Measurements from ENCODE around the gene KCNH3.

The KCNH3 gene

DNA sequence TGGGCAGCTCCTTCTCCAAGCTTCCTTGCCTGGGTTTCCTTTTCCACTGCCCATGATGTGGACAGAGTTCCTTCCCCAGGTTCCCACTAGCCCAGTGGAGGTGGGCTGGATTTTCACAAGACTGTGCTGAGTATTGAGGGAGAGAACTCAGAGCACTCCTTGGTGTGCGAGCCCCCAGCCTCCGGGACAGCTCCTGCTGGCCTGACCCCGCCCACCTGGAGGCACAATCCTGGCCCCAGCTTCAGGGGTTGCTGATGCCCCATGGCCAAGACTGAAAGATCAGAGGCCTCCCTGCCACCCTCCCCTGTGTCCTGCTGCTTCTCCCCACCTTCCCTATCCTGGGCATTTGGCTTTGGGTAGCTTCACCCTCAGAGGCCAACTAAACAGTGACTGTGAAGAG lies 7.7 kb downstream of the KCNH3 start:
- no peak for DNase-seq

GRCh38 chr12:49547090-49547690 lies 8.4 kb downstream of the KCNH3 start:
- DNase-seq: no peak

DNA sequence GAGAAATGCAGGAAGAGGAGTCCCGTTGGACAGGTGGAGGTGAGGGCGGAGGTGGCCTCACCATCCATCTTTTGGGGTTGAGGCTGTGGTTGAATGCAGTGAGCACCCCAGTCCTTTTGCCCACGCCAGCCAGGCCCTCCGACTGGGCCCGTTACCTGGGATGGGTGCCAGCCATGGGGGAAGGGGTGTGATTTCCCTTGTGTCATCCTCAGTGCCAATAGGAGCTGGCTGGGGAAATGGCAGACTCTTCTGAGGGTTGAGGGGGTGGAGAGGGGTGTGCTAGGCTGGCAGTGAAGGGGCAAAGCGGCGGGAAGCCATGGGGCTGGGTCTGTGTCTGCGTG lies 9.6 kb downstream of the KCNH3 start:
- no peak for DNase-seq

- peak; percentile 51 to 65 for DNase-seq
Observed at GRCh38 chr12:49548822-49549648, 10.2 kb downstream of the KCNH3 start.

- DNase-seq: no peak
Observed at GRCh38 chr12:49549735-49550692, 11.2 kb downstream of the KCNH3 start.

DNA sequence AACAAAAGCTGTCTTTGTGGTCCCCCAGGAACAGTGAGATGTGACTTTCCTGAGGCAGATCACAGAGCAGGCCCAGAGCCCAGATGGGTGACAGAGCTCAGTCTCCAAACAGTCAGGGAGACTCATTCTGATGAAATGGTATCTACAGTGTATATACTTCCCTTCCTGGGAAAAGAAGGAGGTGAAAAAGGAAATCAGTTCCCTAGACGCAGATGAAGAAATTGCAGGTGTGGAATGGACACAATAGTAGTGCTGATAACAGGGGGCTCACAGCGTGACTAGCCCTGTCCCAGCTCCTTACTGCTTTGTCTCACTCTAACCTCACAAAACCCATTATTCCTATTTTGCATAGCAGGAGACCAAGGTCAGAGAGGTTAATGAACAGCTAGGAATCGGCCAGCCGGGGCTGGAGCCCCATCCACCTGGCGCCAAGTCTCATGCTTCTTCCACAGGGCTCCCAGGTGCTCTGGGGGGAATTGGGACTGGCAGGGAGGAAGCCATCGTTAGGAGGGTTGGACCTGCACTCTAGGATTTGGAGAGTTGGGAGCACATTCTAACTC lies 11.9 kb downstream of the KCNH3 start:
- no peak for DNase-seq

DNA sequence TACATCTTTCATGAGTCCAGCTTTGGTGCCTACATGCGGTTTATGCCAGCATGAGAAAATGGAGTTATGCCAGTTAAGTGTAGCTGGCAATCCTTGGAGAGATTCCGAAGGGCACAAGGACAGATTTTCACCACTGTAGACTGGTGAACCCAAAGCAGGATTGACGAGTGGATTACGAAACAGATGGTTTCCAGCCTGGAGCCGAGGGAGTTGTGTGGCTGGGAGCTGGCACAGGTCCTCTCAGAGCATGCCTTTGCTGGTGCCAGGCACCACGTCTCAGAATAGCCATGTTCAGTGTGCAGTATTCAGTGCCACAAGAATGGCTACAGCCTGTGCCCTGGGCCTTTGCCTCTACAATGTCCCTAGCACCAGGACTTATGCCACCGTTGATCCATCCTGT lies 13.2 kb downstream of the KCNH3 start:
- no peak for DNase-seq

DNA sequence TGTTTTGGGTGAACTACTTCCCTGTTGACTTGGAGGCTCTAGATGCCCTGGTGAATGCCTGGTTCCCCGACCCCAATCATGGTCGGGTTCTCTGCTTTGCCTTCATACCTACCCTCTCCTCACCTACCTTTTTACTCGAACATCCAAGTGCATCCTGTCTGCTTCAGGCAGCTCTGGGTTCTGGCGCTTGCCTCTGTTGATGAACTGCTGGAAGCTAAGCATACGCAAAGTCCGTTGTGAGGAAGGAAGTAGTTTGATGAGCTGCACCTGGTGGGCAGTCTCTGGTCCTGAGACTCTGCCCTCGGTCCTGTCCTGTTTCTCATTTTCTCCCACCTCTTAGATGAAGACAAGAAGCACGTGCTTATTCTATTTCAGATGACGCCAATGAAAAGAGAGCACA lies 13.6 kb downstream of the KCNH3 start:
- DNase-seq: no peak

DNA sequence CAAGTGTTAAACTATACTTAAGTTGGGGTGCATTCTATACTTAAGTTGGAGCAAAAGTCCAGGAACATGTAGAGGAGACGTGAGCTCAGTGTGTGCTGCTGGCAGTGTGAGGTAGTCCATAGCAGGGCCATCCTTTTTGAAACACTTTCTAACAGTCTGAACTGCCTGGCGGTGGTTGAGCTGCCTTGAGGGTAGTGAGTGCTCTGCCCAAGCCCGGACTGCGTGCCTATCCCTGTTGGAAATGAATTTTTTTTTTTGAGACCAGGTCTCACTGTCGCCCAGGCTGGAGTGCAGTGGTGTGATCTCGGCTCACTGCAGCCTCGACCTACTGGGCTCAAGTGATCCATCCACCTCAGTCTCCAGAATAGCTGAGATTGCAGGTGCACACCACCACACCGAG lies 14.1 kb downstream of the KCNH3 start:
- no peak for DNase-seq

DNA sequence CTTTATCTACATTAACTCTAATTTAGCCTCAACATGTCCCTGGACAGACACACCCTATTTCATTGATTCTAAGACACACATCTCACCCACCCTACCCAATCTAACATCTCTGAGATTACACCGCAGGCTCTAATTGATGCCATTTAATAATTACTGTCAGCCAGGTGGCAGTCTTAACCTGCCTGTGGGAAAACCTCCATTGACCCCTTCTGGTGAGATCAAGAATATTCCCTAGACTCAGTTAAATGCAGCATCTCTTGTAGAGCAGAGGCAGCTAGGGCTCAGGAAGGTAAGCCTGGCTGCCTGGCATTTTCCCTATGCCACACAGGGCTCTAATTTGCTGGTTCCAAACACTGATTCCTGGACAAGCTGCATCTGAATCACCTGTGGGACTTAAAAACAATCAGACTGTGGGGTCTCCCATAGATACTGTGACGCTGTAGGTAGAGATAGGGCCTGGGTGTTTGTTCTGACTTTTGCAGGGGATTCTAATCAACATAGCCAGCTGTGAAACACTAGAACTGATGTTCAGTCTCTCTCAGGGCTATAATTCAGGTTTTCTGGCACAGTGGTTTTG lies 14.8 kb downstream of the KCNH3 start:
- no peak for DNase-seq

DNA sequence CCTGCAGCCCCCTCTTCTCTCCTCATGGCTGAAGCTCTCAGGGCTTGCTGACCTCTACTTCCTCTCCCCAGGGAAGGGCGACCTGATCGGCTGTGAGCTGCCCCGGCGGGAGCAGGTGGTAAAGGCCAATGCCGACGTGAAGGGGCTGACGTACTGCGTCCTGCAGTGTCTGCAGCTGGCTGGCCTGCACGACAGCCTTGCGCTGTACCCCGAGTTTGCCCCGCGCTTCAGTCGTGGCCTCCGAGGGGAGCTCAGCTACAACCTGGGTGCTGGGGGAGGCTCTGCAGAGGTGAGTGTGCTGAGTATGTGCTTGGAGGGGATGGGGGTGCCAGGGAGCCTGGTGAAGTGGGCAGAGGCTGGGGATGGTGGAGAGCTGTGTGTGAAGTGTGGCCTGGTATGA lies 15.4 kb downstream of the KCNH3 start:
- DNase-seq: no peak

DNA sequence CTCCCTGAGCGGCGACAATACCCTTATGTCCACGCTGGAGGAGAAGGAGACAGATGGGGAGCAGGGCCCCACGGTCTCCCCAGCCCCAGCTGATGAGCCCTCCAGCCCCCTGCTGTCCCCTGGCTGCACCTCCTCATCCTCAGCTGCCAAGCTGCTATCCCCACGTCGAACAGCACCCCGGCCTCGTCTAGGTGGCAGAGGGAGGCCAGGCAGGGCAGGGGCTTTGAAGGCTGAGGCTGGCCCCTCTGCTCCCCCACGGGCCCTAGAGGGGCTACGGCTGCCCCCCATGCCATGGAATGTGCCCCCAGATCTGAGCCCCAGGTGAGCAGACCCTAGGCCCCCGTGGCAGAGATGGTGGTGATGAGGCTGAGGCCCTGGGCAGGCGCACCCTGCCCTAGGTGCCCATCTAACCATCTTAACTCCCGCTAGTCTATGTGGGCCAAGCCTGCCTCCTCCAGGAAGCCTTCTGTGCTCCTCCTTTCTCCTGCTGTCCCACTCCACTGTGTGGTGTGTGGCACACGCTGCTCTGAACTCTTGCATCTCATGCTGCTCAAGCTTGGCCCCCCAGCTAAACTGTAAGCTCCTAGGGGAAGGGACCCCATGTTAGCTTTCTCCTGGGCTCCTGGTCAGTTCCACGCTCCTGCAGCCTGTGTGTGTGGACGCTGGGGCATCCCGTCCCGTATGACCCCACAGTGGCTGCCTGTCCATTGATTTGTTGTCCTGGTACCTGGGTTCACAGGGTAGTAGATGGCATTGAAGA lies 17.0 kb downstream of the KCNH3 start:
- DNase-seq: no peak

- no peak for DNase-seq
Observed at GRCh38 chr12:49556391-49557186, 17.8 kb downstream of the KCNH3 start.

- no peak for DNase-seq
Observed at GRCh38 chr12:49557187-49557916, 18.5 kb downstream of the KCNH3 start.

- no peak for DNase-seq
Observed at GRCh38 chr12:49557917-49558215, 19.0 kb downstream of the KCNH3 start.

- no peak for DNase-seq
Observed at GRCh38 chr12:49558526-49558925, 19.7 kb downstream of the KCNH3 start.

- DNase-seq: no peak
Observed at GRCh38 chr12:49559011-49559675, 20.3 kb downstream of the KCNH3 start.

DNA sequence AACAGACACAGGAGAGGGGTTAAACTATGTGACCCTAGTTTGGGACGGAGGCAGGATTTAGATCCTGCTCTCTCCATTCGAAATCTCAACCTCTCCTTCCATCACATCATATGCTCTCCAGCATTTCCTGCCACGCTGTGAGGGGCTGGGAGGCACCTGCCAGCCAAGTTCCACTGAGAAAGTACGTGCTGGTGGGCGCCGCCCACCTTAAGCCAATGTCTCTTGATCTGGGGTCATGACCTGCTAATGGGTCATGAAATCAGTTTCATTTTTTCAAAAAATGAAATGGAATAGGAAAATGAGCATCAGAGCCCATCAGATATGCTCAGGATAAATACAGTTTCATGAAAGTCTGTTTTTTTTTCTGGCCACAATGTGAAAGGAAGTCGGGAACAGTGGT lies 21.9 kb downstream of the KCNH3 start:
- no peak for DNase-seq

DNA sequence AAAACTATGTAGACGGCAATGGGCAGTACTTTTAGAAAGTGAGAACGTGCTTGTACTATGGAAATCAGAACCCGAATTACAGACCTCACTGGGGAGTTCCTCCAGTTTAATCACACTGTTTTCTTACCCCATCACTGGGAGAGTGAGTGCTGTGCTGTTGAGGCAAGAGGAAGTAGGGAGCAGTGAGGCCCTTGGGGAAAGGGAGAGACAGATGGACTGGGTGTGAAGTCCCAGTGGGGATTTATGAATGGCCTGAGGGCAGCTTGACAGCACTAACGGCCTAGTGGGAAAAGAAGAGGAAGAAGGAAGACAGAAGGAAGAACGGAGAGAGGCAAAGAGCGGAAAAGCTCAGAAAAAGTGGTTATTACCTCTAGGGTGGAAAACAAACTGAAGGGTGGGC lies 23.4 kb downstream of the KCNH3 start:
- no peak for DNase-seq

DNA sequence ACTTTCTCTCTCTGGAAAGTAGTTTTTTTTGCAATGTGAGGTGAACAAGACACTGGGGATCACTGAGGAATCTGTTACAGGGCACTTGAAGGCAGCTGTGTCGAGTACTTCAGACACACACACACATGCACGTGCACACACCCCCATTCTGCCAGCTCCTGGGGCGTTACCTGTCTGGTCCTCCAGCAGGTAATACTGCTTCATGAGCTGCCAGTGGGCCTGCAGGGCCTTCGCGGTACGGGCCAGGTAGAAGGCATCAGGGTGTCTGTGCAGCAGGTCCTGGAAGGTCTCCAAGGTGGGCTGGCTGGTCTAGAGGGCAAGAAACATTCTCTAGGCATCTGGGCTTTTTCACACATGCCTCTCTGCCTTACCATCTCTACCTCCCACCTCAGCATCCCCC lies 24.0 kb downstream of the KCNH3 start:
- DNase-seq: no peak

All from activated T-cell treated with anti-CD3 and anti-CD28 coated beads, Interleukin-2, amount 50 U/mL, for 48 hours (primary cell).